ENCODE data around the gene BRPF1. TPM values are rescaled to one million over a fixed set of nuclear protein-coding genes. Genes with fewer than 3 reads are reported as not detected.

BRPF1 gene
- total RNA-seq, 1 experiment from 2014 or later, result 23.4 TPM

GRCh38 chr3:9794400-9794799 lies 62.9 kb downstream of the BRPF1 start:
- Histone ChIP-seq H3K27me3 (no peaks in the 10 kb centered on the region), H3K4me1 (peaks cover 7% of the 10 kb centered on the region), H3K4me3 (no peak overlapping the region), H3K9me3 (replicated peaks) (no peaks in the 10 kb centered on the region), H3K36me3 (peaks cover 23% of the 10 kb centered on the region), H3K27ac (no peak overlapping the region)
- DNase-seq, result no peak

DNA sequence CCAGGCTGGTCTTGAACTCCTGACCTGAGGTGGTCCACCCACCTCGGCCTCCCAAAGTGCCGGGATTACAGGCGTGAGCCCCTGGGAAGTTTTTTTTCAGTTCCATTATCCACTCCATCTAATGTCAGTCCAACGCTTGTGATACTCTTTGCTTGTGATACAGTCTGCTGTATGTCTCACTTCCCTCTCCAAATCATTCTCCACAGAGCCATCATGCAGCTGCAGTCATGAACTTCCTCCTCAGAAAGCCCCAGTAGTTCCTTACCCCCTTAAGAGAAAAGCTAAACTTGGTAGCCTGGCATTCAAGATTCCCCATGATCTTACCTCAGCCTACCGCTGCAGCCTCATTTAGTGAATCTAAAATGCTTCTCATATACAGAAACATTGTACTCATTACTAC lies 63.7 kb downstream of the BRPF1 start:
- Histone ChIP-seq H3K9me3 (replicated peaks) (no peaks in the 10 kb centered on the region), H3K4me3 (no peak overlapping the region)

GRCh38 chr3:9797196-9797945 lies 65.8 kb downstream of the BRPF1 start:
- Histone ChIP-seq H3K36me3 (peaks cover 40% of the 10 kb centered on the region), H3K27me3 (no peaks in the 10 kb centered on the region), H3K27ac (no peak overlapping the region), H3K4me1 (peaks cover 4% of the 10 kb centered on the region), H3K4me3 (no peak overlapping the region), H3K9me3 (replicated peaks) (no peaks in the 10 kb centered on the region)
- DNase-seq, result no peak

More for the DNA sequence above, 63.7 kb downstream of the BRPF1 start:
- H3K36me3 ChIP-seq, result peaks cover 25% of the 10 kb centered on the region
- H3K27ac ChIP-seq, result no peak overlapping the region
- H3K4me1 ChIP-seq, result peaks cover 7% of the 10 kb centered on the region
- DNase-seq, result no peak
- H3K27me3 ChIP-seq, result no peaks in the 10 kb centered on the region

Other genes with a start within 250 kb of the BRPF1 start
- gene LHFPL4, start 177.9 kb upstream of the BRPF1 start, total RNA-seq (2014; rRNA removed; shearing (Covaris generic)), result not detected in 2 replicates
- gene MTMR14, start 82.2 kb upstream of the BRPF1 start, total RNA-seq (2014; rRNA removed; shearing (Covaris generic)), result 21.2 and 21.7 TPM in 2 replicates
- gene CPNE9, start 27.9 kb upstream of the BRPF1 start, total RNA-seq (2014; rRNA removed; shearing (Covaris generic)), result 0.06 TPM in 1 of 2 replicates, not detected in the other
- 32.2 and 35.0 TPM in 2 replicates for gene OGG1, start 18.2 kb downstream of the BRPF1 start, total RNA-seq (2014; rRNA removed; shearing (Covaris generic))
- gene CAMK1, start 38.2 kb downstream of the BRPF1 start, total RNA-seq (2014; rRNA removed; shearing (Covaris generic)), result 5.8 TPM in 2 replicates
- gene TADA3, start 60.7 kb downstream of the BRPF1 start, total RNA-seq (2014; rRNA removed; shearing (Covaris generic)), result 58.5 and 59.3 TPM in 2 replicates
- gene ARPC4, start 61.3 kb downstream of the BRPF1 start, total RNA-seq (2014; rRNA removed; shearing (Covaris generic)), result 87.4 and 96.9 TPM in 2 replicates
- 7.0 and 14.9 TPM in 2 replicates for gene TTLL3, start 78.5 kb downstream of the BRPF1 start, total RNA-seq (2014; rRNA removed; shearing (Covaris generic))
- 30.0 and 34.0 TPM in 2 replicates for gene RPUSD3, start 112.3 kb downstream of the BRPF1 start, total RNA-seq (2014; rRNA removed; shearing (Covaris generic))
- gene CIDEC, start 148.5 kb downstream of the BRPF1 start, total RNA-seq (2014; rRNA removed; shearing (Covaris generic)), result not detected in 2 replicates
- gene JAGN1, start 158.9 kb downstream of the BRPF1 start, total RNA-seq (2014; rRNA removed; shearing (Covaris generic)), result 40.3 and 41.0 TPM in 2 replicates
- gene IL17RE, start 171.1 kb downstream of the BRPF1 start, total RNA-seq (2014; rRNA removed; shearing (Covaris generic)), result 0.05 and 0.12 TPM in 2 replicates
- gene IL17RC, start 185.4 kb downstream of the BRPF1 start, total RNA-seq (2014; rRNA removed; shearing (Covaris generic)), result 4.0 and 6.8 TPM in 2 replicates
- gene CRELD1, start 202.1 kb downstream of the BRPF1 start, total RNA-seq (2014; rRNA removed; shearing (Covaris generic)), result 8.1 and 8.3 TPM in 2 replicates
- gene PRRT3, start 220.7 kb downstream of the BRPF1 start, total RNA-seq (2014; rRNA removed; shearing (Covaris generic)), result 1.3 and 2.1 TPM in 2 replicates